NOMO-1 (cell line): ENCODE results near the gene PI3.
"Not testable (repeated sequence)": the region's sequence is repeated elsewhere in the genome, so short reads cannot be mapped to it uniquely, and the experiment has no call there.

Source experiments
- DNase-seq, 2 experiments: peaks; one replicate each; lab custom pipeline; 2025; ENCODE audit not compliant: unreplicated experiment in 2 of 2; lab: John Stamatoyannopoulos, UW

The PI3 gene, protein sequence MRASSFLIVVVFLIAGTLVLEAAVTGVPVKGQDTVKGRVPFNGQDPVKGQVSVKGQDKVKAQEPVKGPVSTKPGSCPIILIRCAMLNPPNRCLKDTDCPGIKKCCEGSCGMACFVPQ

DNA sequence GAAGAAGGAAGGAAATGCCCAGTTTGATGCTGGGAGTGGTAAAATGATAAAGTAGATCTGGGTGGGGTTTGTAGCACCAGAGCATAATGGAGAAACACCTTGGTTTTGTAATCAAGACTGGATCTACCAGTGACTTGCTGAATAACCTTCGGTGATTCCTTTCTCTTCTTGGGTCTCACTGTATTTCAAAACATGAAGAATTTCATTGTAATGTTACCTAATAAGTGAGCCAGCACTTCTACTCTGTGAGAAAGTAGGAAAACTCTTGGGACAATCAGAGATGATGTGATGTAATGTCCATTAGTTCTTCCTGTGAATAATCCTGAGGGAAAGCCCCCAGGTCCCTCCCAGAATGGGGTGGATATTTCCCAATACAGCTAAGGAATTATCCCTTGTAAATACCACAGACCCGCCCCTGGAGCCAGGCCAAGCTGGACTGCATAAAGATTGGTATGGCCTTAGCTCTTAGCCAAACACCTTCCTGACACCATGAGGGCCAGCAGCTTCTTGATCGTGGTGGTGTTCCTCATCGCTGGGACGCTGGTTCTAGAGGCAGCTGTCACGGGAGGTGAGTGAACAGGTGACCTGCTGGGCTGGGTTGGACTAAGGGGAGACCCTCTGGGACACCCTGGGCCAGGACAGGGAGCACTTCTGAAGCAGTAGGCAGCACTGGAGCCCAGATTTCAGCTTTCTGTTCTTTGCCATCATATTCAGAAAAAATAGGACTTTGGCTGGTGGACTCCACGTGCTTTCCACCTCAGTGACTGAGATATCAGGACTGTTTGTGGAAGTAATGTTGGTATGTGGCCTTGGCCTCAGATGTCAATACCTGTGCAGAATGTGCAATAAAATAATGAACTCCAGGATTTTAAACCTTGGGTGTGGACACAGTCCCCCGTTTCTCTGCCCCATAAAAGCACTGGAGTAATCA is at the start of gene PI3:
Gene PI3 (plus strand): TSS at position 469 of the 931 bp plus-strand sequence. CDS start 21 bp downstream, at position 490.
- DNase-seq = no peak

DNA sequence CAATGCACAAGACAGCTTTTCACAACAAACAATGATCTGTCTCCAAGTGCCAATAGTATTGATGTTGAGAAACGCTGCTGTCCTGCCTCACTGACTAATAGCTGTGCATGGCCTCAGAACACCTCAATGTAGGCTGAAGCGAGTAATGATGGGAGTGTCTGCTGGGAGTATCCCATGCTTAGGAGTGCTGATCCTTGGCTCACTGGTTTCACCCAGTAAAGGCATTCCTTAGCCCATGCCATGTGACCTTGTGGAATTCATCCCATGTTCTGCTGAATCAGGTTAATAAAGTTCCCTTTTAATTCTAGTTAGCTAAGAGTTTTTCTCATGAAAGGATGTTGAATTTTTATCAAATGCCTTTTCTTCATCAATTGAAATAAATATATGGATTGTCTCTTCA is 46.6 kb upstream of the PI3 start:
- DNase-seq = no peak

DNA sequence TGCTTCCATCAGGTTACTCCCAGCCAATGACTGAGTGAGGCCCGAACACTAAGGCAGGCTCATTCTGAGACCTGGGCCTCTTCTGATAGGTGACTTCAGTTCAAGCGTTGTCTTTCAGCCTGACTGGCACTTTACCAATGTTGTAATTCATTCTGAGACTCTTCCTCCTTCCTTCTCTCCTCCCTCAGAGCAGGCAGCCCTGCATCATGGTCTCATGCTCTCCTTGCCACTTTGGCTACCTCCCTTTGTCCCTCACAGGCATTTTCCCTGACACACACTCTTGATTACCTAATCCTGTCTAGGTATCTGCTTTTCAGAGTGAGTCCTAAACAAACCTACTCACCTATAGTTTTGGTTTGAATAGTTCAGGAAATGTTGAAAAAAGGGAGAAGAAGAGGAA is 37.8 kb upstream of the PI3 start:
- no peak for DNase-seq

DNA sequence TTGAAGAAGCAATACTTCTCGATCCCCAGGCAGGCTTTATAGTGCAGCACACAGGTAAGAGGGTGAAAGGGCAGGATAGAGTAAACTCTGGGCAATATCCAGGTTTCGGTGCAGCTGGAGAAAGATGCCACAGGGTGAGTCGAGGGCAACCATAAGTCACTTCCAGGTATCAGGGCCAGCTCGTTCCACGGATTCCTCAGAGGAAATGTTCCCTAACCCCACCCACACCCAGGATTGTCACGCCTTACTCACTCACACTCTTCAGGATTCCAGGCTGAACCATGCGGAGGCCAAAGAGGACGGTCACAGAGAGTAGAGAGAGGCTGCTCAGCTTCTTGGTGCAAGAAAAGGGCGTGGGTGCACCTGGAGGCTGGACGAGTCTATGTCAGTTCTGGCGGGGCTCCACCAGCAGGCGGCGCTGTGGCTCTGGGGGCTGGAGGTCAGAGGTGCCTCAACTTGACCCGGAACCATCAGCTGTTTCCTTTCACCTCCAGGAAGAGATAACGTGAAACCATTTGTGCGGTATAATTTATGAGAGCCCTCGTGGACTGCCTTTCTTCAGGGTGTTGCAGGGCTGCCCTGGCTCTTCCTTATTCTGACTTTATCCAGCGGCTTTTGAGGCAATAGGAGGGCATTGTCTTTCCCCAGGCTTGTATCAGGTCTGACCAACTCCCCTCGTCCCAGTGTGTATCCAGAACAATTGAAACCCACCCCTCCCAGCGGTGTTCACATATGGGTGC is 36.0 kb upstream of the PI3 start:
- peak; percentile 35 to 57 for DNase-seq

DNA sequence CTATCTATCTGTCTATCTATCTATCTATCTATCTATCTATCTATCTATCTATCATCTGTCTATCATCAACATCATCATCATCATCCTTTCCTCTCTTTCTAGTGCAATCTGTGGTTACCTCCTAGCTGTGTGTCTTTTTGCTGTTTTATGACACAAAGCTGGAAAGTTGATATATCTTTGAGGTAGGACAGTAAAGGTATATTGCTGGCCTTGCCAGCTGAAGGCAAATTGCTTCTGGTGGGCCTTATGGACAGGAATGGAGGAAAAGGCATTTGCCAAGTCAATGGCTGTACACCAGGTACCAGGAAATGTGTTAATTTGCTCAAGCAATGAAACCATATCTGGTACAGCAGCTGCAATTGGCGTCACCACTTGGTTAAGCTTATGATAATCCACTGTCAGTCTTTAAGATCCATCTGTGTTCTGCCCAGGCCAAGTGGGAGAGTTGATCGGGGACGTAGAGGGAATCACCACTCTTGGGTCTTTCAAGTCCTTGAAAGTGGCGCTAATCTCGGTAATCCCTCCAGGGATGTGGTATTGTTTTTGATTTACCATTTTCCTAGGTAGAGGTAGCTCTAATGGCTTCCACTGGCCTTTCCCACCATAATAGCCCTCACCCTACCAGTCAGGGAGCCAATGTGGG is 34.8 kb upstream of the PI3 start:
- not testable (repeated sequence) for DNase-seq

DNA sequence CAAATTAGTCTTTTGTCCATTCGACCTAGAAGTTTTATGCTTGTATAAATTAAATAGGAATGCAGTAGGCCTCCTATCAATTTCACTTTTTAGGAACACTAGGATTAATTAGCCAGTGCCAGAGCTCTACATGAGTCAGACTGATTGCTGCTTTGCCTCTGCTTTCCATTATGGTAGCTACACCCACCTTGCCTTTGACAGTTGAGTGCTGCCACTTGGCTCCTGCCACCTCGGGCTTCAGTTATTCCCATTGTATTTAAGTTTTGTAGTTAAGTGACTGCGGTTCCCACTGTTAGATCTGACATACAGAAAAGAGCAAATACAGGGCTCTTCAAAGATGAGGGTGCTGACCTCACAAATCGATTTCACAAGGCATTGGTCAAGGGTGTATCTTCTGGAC is 33.9 kb upstream of the PI3 start:
- no peak for DNase-seq

DNA sequence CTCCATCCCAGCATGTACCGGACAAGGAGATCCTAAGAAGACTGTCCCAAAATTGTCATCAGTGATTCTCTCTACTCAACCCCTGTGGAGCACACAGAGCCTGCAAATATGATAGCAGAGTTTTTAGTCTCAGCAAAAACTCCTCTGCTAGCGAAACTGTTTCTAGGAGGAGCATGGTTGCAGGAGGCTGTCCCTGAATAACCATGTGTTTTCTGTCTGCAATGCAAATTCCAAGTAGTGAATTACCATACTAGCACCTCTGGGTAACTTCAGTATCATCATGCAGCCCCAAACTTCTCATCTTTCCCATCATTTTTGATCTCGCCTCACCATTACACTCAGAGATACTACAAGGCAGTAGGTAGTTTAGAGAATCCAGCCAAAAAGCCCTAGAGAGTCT is 25.6 kb upstream of the PI3 start:
- DNase-seq = no peak

DNA sequence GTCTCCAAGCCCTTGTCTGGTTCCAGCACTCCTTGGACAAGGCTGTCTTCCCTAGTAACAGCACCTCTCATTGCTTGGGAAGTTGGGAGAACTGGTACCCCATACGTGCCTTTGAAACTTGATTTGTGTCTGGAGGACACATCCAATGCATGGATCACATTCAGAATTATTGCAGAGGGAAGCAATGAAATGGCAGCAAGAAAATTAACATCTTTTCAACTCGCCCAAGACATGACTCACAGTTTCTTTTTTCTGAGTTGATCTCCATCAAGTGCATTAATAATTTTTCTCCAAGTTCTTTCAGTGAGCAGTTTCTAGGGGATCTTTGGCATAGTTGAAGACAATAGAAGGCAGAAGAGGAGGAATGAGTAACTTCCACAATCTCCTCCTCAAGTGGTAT is 22.3 kb upstream of the PI3 start:
- DNase-seq = no peak

DNA sequence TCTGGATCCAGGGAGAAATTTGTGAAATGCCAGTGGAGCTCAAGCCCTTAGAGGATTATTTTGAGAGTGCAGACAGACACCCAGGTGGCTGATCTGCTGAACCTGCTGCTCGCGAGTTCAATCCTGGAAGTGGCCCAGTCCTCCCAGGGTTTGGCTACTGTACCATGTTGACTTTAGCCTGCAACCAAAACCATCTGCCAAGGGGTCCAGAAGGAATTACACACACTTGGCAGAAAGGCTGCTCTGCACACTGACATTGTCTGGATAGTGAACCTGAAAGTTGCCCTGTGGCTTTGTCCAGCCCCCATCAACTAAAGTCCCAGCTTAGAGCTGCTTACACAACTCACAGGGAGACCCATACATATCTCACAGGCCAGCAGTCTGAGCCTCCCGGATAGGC is 21.6 kb upstream of the PI3 start:
- DNase-seq = no peak

DNA sequence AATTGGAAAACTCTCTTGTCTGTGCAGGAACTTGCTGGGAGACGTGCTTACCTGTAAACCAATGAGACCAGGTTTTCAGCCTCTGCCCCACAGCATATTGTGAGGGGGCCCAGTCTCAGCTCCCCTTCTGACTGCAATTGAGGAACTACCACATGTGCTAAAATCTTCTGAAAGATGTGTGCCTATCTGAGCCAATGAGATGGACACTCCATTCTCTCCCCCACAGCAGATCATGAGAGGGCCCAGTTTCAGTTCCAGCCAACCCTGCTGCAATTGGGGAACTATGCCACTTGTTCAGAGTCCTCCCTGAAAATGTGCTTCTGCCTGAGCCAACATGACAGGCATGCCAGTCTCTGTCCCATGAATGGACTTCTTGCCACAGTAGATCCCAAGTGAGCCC is 20.9 kb upstream of the PI3 start:
- DNase-seq = peak; percentile 86 to 92

DNA sequence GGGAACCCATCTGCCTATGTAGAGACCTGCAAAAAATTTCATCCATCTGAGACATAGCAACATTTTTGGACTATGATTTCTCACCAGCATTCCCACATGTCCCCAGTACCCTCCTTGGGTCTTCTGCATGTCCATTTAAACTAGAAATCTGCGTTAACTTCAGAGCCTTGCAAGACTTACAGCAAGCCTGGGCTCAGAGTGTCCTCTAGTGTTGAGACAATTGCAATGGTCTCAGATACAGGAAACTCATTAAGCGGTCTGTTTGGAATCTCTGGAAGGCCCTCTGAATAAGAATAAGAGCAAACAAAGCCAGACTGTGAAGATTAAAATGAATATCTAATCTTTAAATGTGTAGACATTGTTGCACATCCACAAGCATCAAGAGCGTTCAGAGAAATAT is 20.5 kb upstream of the PI3 start:
- DNase-seq = no peak

DNA sequence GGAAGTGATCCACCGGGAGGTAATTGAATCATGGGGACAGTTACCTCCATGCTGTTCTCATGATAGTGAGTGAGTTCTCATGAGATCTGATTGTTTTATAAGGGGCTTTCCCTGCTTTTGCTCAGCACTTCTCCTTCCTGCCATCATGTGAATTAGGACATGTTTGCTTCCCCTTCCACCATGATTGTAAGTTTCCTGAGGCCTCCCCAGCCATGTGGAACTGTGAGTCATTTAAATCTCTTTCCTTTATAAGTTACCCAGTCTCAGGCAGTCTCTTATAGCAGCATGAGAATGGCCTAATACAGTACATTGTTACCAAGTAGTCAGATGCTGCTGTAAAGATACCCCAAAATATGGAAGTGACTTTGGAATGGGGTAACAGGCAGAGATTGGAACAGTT is 19.9 kb upstream of the PI3 start:
- DNase-seq = peak in 1 of 2 experiments; percentile 18

DNA sequence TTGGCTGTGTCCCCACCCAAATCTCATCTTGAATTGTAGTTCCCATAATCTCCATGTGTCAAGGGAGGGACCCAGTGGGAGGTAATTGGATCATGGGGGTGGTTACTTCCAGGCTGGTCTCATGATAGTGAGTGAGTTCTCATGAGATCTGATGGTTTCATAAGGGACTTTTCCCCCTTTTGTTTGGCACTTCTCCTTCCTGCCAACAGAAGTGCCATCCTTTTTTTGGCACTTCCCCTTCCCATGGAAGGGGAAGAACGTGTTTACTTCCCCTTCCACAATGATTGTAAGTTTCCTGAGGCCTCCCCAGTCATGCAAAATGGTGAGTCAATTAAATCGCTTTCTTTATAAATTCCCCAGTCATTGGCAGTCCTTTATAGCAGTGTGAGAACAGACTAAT is 18.0 kb upstream of the PI3 start:
- DNase-seq = no peak

DNA sequence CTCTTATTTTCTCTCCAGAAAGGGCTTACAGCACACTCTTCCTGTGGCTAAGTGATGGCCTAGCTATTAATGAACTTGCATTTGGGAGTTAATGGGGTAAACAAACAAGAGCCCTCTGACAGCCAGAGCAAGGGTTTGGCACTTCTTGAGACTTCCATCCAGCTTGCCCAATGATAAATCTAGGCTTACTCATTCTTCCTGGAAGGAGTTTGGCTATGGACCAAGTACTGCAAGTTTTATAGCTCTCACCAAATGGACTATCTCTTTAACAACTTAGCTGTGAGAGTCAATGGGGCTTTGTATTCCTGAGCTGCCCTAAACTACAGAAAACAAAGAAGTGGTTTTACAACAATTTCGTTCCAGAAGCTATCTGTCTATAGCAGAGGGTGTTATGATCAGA is 16.7 kb upstream of the PI3 start:
- DNase-seq = no peak

DNA sequence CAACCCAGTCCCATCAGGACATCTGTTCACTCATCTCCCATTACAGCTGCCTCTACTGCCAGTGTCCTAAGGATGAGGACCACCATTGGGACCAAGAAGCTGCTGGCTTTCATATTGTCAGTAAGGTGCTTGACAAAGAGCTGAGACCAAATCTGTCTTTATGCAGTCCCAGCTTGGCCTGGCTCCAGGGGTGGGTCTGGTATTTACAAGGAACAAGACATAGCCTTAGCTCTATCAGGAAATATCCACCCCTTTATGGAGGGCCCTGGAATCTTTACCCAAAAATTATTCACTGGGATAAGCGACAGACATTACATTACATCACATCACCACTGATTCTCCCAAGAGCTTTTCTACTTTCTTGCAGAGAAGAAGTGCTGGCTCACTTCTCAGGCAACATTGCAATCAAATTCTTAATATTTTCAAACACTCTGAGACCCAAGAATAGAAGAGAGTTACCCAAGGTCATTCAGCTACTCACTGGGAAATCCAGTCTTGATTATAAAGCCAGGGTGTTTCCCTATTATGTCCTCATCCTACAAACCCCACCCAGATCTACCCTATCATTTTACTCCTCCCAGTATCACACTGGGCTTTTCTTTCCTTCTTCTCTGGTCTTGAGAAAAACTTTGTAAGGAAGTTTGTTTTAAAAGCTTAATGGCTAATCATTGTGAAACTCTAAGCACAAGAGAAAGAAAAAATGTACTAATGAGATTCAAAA is 11.5 kb upstream of the PI3 start:
- DNase-seq = no peak

DNA sequence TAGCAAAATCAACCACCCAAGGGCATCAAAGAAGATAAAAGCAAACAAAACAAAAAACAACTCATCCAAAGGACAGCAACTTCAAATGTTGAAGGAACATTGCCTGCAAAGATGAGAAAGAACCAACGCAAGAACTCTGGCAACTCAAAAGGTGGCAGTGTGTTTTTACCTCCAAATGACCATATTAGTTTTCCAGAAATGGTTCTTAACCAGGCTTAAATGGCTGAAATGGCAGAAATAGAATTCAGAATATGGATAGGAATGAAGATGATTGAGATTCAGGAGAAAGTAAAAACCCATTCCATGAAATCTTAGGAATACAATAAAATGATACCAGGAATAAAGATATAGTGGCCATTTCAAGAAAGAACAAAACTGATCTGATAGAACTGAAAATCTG is 9.8 kb upstream of the PI3 start:
- DNase-seq = no peak

DNA sequence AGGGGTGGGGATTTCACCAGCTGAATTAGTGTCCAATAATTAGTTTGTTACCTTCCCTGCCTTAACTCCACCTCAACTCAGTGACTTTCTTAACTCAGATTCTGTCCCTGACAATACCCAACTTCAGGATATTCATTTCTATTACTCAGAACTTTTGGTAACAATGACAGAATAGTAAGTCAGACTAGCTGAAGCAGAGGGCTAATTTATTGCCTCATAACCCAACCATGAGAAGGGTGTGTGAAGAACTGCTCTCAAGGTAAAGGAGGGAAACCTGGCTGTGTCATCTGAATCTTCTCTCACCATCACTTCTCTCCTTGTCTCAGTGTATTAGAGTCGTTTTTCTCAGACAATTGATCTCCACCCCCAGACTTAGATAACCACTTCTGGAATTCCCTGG is 1.2 kb upstream of the PI3 start:
- no peak for DNase-seq

DNA sequence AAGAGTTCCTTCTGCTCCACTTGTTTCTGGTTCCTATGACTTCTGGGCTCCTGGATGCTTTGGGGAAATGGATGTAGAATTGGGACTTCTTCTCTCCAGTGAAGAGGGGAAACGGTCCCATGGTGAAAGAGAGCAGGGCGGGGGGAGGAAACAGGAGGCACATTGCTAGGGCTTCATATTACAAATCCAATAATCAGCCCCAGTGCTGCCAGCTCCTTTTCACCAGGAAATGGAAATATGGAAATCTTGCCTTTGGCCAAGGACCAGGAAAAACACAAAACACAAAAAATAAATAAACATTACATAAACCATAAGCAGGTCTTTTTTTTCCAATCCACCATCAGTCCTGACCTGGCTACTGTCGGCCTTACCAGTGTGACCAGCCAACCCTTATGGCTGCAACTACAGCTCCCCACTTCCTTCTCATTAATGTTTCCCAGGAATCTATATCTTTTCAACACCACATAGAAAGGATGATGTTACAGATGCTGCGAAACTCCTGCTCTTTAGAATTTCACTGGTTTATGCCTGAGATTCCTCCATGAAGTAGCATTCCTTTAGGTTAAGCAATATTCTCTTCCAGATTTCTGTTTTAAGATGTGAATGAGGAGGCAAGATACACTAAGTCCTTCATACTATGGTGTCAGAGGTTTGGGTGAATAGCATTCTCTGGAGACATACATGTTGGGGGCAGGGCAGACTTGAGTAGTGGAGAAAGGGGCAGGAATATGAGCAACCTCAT is 2.0 kb downstream of the PI3 start:
- DNase-seq = no peak

DNA sequence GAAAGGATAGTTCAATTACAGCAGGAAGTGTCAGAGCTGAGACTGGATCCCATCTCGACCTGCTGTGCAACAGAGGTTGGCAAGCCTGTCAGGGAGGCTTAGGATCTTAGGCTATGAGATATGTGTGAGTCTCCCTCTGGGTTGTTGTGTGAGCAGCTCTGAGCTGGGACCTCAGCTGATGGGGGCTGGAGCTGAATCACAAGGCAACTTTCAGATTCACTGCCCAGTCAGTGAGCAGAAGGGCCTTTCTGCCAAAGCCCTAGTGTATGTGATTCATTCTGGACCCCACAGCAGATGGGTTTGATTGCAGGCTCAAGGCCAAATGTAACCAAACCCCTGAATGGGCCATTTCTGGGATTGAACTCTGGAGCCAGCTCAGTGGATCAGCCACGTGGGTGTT is 4.5 kb downstream of the PI3 start:
- DNase-seq = no peak

DNA sequence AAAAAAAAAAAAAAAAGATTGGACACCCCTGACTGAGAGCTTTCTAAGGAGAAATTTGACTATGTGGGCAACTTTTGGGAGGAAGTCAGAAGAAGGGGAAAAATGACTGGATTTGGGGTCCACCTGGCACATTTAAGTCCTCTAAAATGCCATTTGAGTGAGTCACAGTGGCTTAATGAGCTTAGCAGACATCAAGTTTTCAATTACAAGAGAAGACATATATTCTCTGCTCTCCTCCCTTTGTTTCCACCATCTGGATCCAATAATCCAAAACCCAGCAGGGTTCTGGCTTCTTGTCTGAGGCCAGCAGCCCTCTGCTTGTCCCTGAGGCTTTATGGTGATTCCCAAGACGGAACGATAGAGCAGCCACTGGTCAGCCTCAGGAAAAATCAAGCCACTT is 6.9 kb downstream of the PI3 start:
- no peak for DNase-seq
